ENCODE data around the gene KRT32.

- no peak for TF ChIP-seq CTCF (optimal IDR thresholded peaks at IDR 0.05 in 1 of 3, IDR thresholded peaks at IDR 0.05 in 1 of 3, conservative IDR thresholded peaks at IDR 0.05 in 1 of 3; ENCODE audit: extremely low read depth in 1 of 3, insufficient read depth in 2 of 3, low read length in 3 of 3)
- TF ChIP-seq EZH2 (IDR thresholded peaks at IDR 0.05; ENCODE audit: low read length), result no peak
Measured at GRCh38 chr17:41440531-41441033, 26.6 kb downstream of the KRT32 start, which contains the start of gene KRT38.

Data from keratinocyte (primary cell).